Ishikawa (cell line): Measurements from ENCODE around the gene SALL3.

Experiments
- CEBPB ChIP-seq: IDR thresholded peaks from 2 replicates; pipeline ENCODE4 v1.6.1; 2012
- CREB1 ChIP-seq: IDR thresholded peaks from 2 replicates; pipeline ENCODE4 v1.6.1; 2012; ENCODE audit warnings: low read depth
- EGR1 ChIP-seq: IDR thresholded peaks from 2 replicates; pipeline ENCODE4 v1.6.1; 2012
- EP300 ChIP-seq: IDR thresholded peaks from 2 replicates; pipeline ENCODE4 v1.6.1; 2012; ENCODE audit warnings: borderline replicate concordance
- FOXM1 ChIP-seq: IDR thresholded peaks from 2 replicates; pipeline ENCODE4 v1.6.1; 2012; ENCODE audit warnings: low read depth, borderline replicate concordance
- NFIC ChIP-seq: IDR thresholded peaks from 2 replicates; pipeline ENCODE4 v1.6.1; 2012
- RAD21 ChIP-seq: IDR thresholded peaks from 2 replicates; pipeline ENCODE4 v1.6.1; 2012; ENCODE audit warnings: low read depth
- REST ChIP-seq: IDR thresholded peaks from 2 replicates; pipeline ENCODE4 v1.6.1; 2012; ENCODE audit warnings: low read depth, mild to moderate bottlenecking
- TAF1 ChIP-seq: IDR thresholded peaks from 2 replicates; pipeline ENCODE4 v1.6.1; 2012; ENCODE audit warnings: low read depth, mild to moderate bottlenecking
- TCF12 ChIP-seq: IDR thresholded peaks from 2 replicates; pipeline ENCODE4 v1.6.1; 2012; ENCODE audit warnings: low read depth
- TEAD4 ChIP-seq: IDR thresholded peaks from 2 replicates; pipeline ENCODE4 v1.6.1; 2012
- USF1 ChIP-seq: IDR thresholded peaks from 2 replicates; pipeline ENCODE4 v1.6.1; 2012
- YY1 ChIP-seq: IDR thresholded peaks from 2 replicates; pipeline ENCODE4 v1.6.1; 2012; ENCODE audit warnings: low read depth
- ZBTB7A ChIP-seq: IDR thresholded peaks from 2 replicates; pipeline ENCODE4 v1.6.1; 2012; ENCODE audit warnings: low read depth
- TF ChIP-seq, protein P1 (sequence below): IDR thresholded peaks from 2 replicates; pipeline ENCODE4 v1.6.1; 2012

Gene SALL3

GRCh38 chr18:78953566-78953965 is 26.1 kb upstream of the SALL3 start:
- TF ChIP-seq TCF12 (no peak), YY1 (no peak), USF1 (no peak), EGR1 (no peak), EP300 (no peak), TEAD4 (no peak), ZBTB7A (no peak), FOXM1 (no peak), CREB1 (no peak), RAD21 (no peak), CEBPB (no peak), REST (no peak), NFIC (no peak), TAF1 (no peak)
- TF ChIP-seq, protein P1, sequence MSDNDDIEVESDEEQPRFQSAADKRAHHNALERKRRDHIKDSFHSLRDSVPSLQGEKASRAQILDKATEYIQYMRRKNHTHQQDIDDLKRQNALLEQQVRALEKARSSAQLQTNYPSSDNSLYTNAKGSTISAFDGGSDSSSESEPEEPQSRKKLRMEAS: no peak

DNA sequence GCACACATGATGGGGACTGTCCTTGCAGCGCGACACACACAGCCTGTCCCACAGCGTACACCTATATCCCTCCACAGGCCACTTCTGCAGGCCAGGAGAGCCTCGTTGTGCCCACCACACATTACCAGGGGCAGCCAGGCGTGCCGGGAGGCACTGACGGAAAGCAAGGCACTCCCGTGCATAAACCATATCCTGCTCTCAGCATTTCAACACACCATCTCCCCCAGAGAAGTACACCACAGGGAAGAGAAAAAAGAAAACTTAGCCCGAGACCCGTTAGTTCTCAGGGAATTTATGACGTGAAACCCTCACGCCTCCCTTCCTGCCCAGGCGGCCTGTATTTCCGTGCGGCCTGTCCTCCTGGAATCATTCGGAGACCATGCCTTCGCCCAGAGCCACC is 24.6 kb upstream of the SALL3 start:
- TF ChIP-seq USF1: no peak

DNA sequence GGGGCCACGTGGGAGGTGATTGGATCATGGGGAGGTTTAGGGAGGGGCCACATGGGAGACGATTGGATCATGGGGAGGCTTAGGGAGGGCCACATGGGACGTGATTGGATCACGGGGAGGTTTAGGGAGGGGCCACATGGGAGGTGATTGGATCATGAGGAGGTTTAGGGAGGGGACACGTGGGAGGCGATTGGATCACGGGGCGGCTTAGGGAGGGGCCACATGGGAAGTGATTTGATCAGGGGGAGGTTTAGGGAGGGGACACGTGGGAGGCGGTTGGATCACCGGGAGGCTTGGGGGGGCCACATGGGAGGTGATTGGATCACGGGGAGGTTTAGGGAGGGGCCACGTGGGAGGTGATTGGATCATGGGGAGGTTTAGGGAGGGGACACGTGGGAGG is 22.5 kb upstream of the SALL3 start:
- TF ChIP-seq TAF1 (no peak), TCF12 (no peak), RAD21 (no peak), CREB1 (no peak), EGR1 (no peak), EP300 (no peak), FOXM1 (no peak), YY1 (no peak), REST (no peak), CEBPB (no peak), TEAD4 (no peak), ZBTB7A (no peak), USF1 (no peak), NFIC (no peak)
- TF ChIP-seq, protein P1: no peak

- TF ChIP-seq CEBPB (no peak), USF1 (no peak), RAD21 (no peak), REST (no peak), ZBTB7A (no peak), EGR1 (no peak), TCF12 (no peak), YY1 (no peak), TAF1 (no peak), NFIC (no peak), EP300 (no peak), TEAD4 (no peak), CREB1 (no peak), FOXM1 (no peak)
- TF ChIP-seq, protein P1: no peak
Observed at GRCh38 chr18:78960709-78961108, 18.9 kb upstream of the SALL3 start.
